HG02840 (cell line): ENCODE measurements around the gene VILL.

Source experiments
- ATAC-seq: cut with Tn5 transposase; IDR thresholded peaks from one replicate; pipeline ENCODE4 v1.9.1; 2021; ENCODE audit warnings: mild to moderate bottlenecking, moderate library complexity, moderate number of reproducible peaks; ENCODE audit not compliant: unreplicated experiment, low FRiP score

VILL gene

DNA sequence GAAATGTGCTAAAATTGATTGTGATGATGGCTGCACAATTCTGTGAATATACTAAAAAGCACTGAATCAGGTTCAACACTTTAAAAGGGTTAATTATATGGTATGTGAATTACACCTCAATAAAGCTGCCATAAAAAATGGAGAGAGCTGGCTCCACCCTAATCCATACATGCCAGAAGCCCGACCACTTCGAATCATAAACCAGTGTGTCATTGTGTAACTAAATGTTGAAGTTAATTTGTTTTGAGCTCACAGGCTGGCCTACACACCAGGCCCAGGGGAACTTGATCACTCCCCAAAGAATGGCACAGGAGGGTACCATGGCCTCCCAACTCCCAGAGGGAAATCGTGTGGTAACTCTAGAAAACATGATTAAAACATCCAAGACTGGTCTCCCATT, 24.9 kb downstream of the VILL start:
- no peak for ATAC-seq

DNA sequence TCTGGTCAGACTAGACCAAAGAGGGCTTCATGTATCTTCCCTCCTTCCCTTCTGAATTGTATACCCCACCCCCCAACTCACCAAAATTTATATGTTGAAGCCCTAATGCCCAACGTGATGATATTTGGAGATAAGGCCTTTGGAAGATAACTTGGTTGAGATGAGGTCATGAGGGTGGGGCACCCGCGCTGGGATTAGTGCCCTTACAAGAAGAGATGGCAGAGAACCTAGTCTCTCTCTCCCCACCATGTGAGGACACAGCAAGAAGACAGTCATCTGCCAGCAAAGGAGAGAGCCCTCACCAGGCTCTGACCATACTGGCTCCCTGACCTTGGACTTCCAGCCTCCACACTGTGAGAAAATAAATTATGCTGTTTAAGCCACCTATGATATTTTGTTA, 25.4 kb downstream of the VILL start:
- ATAC-seq, result no peak

DNA sequence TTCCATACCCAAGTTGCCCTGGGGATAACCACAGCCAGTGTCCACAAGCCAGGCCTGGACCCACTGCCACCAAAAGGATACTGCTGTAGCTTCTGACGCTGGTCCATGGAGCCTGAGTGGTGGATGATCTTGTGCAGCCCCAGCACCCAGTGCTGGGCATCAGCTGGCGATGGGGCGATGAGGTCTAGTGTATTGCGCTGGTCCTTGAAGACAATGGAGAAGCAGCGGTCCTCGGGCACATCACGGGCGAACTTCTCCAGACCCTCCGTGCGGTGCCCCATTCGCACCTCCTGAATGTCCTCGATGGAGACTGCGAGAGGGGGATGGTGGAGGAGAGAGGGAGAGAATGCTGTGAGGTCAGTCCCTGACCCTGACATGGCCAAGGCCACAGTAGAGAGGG, 25.8 kb downstream of the VILL start:
- ATAC-seq, result no peak

DNA sequence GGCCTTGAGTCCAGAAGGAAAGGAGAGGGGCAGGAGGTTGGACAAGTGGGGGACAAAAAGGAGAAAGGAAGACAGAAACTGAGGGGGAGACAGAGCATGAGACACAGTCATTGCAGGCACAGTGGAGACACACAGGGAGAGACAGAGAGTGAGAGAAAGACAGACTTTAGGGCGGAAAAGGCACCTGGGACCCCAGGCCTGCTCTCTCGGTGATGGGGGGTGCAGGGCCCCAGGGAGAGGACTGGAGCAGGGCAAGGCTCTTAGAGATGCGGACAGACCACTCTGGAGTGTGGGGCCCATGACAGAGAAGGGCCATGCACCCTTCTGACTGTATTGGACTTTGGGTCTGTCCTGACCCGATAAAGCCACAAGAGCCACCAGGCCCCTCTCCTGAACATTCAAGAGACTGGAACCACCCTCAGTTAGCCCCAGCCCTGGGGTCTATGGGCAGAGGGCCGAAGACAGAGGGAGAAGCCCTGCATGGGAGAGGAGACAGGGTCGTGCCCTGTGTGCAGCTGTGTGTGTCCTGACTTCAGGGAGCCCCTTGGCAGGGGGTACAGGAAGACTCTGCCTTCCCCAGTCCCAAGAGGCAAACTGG, 26.4 kb downstream of the VILL start:
- no peak for ATAC-seq

DNA sequence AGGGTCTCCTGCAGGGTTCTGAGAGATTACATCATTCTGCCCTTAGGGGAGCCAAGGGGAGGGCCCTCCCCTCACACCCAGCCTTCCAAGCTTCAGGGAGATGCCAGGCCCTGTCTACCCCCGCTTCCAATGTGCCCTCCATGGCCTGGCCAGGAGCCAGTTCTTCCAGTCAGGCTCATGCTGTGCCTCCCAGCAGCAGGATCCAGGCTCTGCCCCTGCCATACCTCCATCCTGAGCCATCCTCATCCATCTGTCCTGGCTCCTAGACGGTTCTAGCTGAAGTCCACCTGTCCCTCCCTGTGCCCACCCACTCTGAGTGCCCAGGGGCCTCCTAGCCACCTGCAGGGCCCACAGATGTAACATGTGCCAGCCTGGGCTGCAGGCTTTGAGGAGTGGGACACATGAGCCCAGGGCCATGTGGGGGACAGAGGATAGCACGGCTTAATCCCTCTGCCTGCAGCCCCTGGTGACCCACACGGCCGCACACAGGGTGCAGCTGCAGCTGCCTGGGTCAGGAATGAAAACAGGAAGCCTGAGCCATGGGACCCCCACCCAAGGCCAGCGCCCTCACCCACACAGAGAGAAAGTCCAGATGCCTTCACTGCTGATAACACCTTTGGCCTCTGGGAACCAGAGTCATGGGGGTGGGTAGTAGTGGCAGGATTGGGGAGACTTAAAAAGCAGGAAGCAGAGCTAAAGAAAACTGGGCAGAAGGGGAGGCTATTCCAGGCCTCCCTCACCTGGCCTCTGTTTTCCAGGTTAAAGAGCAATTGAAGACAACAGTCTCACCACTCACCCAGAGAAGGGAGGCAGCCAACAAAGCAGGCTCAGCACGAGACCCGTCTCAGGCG, 27.1 kb downstream of the VILL start:
- no peak for ATAC-seq

DNA sequence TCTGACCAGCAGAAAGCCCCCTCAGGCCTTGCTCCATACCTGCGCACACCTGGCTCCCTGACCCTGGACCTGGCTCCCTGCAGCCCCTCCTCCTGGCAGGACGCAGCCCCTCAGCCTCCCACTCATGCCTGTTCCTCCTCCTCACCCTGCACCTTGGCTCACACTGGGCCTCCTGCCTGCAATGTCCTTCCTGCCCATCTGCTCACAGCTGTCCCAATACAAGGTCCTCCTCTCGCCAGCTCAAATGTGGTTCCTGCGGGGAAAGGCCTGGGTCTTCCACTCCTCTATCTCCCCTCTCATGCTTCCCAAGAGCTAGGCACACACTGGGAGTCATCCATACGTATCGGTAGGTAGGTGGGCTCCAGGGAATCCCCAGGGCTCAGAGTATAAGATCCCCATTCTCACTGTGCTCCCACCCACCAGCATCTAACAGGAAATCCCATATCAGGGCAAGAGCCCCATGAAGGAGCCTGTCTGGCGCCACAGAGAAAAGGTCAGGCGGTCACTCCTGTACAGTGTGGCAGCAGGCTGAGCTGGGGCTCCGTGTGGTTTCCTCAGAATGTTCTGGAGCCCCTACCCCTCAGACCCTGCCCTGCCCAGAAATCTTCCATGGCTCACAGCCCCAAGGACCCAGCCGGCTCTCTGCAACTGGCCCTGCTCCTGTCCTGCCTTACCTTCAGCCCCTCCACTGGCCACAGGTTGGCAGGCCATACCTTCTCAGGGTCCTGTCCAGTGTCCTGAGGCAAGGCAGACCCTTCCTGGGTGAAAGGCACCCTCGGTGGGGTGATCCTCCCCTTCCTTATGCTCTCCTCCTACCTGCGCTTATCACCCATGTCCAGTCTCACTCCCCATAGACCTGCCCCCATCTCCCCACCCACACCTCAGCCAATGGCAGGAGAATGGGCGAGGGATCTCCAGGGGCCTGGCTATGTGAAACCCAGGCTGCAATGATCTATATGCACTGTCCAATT, 28.0 kb downstream of the VILL start:
- no peak for ATAC-seq

DNA sequence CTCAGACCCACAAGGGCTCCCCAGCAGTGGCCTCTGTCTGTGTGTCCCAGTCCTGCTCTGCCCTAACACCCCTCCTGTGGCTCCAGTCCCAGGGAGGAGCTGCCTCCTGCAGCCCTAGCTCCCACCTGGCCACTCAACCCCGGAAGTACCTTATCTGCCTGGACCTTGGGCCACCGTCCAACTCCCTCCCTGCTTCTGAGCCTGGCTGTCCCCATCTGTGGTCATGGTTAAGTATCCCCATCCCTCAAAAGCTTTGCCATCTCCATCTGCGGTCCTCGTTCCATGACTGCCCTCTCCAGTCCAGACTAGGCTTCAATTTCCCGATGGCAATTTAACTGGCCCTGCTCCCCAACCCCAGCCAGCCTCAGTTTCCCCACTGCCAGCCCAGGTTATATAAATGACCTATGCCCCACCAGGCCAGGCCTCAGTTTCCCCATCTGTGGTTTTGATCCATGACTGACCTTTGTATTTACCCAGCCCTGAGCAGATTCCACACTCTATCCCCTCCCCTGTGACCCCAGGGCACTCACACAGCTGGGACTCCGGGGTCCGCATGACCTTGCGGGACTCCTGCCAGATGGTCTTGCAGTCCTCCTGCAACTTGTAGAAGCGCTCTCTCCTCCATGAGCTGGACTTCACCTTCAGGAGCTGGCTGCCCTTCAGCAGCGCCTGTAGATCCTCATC, 29.2 kb downstream of the VILL start:
- ATAC-seq, result no peak

DNA sequence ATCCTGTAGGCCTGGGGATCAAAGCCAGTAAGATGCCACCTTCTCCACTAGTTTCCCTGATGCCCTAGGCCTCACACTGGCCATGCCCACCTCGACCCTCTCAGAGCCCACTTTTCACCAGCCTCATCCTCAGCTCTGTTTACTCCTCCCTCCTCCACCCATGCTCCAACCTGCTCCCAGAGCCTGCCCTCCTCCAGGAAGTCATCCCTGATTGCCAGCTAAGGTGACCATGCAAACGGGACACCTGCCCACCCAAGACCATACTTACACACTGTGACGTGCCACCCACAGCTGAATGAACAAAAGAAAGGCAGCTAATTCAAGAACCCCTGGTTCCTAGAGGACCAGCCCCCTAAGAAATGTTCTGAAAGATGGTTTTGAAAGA, 29.7 kb downstream of the VILL start:
- no peak for ATAC-seq

DNA sequence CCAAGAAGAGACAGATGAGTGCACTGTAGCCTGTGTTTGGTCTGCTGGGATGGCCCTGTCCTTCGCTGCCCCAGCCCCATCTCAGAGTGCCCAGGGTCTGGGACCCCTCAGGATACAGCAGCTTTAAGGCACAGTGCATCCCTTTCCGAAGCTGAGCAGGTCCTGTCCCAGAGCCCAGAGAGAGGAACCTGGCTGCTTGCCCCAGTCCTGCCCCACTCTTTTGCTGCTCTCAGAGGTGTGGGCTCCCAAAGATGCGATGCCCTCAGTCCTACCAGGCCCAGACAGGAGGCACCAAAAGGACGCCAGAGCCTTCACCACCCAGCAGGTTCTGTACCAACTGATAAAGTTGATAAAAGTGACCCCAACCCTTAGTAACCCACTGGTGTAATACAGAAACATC, 30.6 kb downstream of the VILL start:
- ATAC-seq, result no peak

DNA sequence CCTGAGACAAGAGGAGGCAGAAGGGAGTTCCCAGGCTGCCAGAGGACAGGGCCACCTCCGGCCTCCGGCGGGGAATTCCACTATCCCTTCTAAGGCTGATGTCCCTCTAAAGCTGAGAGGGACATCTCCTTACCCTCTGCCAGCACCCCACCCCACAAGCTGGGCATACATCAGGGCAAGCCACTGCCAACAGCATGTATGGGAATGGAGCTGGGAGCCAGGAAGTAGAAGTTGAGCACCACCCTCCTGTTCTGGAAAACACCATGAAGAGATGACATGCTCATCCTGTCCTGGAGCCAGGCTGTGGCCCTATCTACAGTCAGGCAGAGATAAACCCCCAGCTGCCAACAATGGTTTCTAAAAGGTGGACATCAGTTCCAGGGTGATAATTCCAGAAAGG, 31.7 kb downstream of the VILL start:
- ATAC-seq, result no peak

DNA sequence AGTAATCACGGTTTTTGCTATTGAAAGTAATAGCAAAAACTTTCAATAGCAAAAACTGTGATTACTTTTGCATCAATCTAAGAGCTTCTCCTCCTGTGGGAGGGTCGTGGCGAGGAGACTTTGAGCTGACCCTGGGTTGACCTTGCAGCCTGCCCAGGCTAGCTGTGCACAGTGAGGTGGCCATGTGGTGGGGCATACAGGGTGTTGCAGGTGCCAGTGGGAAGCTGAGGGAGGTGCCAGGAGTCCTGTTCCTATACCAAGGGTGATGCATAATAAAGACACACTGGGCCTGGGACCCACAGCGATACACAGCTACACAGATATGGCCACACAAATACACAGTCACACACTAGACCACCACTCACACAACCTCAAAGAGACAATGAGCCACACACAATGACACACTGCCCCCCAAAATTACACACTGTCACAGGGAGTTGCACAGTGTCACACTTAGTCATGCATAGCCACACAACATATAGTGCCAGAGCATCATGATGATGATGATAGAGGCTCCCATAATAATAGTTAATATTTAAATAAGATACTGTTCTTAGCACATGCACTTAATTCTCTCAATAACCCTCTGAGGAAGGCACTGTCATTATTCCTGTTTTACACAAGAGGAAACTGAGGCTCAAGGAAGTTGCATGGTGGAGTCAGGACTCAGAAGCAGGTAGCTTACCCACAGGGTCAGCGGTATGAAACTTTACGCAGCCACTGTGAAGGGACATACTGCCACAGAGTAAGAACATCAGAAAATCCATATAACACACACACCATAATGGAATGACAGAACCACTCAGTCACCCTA, 32.5 kb downstream of the VILL start:
- ATAC-seq, result no peak

DNA sequence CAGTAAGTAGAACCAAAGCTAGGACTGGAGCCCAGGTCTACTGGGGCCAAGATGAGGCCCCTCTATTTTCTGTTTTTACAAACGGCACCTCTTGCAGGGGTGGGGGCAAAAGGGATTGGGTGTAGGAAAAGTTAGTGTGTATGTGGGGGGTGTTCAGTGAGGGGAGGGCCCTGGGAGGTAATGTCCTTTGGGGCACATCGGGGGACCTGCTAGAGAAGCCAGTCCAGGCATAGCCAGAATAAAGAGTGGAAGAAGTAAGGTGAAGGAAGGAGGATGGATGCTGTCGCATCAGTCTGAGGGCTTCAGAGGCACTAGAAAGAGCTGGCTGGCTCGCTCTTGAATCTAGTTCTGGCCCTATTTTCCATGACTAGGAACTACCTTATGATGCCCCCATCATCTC, 36.3 kb downstream of the VILL start:
- no peak for ATAC-seq

DNA sequence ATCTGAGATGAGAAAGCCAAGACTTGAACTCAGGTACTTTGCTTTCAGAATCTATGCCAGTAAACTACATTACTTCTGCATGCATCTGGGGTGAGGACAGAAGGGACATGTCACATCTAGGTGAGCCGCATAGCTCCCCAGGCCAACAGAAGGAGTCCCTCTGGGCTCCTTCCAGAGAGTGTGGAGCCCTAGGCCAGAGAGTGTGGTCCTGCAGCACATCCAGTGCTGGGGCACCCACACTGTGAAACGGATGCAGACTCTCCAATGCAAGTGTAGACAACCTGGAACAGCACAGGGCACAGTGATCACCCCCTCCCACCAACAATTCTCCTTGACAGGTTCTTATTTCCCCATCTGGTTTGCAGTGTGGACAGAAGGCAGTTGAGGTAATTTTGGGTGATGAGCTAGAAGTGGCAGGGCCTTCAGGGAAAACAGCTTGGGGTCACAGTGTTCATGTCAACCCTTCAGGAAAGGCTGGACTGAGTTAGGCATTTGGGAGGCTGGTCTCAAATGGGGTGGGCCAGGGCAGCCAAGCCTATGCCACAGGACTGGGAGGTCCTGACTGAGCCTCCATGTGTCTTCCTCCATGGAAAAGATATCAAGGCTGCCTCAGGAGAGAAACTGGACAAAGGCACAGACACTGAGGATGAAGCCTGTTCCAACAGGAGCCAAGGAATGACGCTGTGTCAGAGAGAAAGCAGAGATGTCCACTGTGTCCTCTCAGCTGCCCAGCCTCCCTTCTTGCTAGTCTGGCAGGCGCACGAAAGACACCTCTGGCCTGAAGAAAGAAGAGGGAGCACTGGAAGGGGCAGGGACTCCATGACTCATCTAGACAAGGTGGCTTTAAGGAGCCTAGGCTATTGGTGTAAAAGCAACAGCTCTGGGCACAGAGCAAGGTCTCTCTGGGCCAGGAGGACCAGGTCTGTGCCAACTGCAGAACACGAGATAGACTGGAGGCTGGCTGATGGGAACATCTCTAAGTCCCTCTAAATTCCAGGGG, 37.2 kb downstream of the VILL start:
- ATAC-seq, result no peak

DNA sequence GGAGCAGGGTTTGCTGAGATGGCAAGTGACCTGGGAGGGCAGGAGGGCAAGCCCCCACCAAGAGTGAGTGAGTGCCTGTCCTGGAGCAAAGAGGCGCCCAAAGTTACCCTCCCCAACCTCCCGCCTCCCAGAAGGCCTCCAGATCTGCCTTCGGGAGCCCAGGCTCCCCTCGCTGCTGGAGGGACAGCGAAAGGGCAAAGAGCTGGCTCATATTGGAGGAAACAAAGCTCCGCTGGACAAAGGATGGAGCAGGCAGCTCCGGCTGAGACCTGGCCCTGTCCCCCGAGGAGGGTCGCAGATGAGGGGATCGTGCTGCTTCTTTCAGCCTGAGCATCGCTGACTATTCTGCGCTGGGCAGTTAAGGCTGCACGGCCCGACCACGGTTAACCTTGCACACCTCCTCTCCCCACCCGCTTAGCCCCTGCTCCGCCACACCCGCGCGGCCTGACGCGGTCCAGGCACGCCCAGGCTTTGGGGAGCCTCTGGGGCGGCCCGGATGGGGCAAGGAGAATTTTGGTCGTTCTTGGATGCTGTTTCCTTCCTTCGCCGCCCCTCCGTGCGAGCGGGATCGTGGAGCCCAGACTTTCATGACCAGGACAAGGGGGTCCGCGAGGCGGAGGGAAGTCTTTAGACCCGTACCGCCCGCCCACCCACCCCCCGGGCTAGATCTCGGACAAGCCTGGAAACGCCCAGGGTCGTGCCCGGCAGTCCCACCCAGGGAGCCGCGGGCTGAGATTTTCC, 38.2 kb downstream of the VILL start:
- no peak for ATAC-seq

DNA sequence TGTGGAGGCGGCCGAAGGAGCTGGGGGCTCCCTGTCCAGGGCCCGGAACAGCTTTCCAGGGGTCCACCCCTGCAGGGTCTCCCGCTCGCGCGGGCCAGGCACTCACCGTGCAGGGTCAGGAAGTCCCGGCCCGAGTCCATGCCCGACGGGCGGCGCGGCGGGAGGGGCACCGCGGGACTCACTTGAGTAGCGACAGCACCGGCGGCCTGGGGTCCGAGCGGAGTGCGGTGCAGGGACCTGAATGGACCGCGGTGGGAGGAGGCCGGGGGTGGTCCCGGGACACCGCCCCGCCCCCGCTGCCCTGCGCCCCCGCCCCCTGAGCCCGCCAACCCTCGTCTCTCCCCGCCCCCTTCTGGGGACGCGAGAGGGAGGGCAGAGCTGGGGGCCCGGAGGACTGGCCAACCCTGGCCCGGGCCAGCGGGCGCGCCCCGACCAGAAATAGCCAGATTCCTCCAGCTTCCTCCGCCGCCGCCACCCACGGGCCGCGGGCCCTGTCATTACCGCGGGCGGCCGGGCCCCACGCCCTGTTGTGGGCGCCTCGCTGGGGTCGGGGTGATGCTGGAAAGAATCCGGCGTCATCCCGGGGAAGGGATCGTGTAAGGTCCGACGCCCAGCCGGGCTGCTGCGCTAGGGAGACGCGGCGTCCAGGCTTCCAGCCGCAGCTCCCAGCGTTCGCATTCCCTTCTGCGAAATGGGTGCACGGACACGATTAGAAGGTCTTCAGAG, 39.0 kb downstream of the VILL start, which contains the start of gene PLCD1:
PLCD1 (minus strand) TSS at position 243 of the 726 bp plus-strand sequence; CDS start at position 140, 103 bp downstream.
- ATAC-seq, result no peak

DNA sequence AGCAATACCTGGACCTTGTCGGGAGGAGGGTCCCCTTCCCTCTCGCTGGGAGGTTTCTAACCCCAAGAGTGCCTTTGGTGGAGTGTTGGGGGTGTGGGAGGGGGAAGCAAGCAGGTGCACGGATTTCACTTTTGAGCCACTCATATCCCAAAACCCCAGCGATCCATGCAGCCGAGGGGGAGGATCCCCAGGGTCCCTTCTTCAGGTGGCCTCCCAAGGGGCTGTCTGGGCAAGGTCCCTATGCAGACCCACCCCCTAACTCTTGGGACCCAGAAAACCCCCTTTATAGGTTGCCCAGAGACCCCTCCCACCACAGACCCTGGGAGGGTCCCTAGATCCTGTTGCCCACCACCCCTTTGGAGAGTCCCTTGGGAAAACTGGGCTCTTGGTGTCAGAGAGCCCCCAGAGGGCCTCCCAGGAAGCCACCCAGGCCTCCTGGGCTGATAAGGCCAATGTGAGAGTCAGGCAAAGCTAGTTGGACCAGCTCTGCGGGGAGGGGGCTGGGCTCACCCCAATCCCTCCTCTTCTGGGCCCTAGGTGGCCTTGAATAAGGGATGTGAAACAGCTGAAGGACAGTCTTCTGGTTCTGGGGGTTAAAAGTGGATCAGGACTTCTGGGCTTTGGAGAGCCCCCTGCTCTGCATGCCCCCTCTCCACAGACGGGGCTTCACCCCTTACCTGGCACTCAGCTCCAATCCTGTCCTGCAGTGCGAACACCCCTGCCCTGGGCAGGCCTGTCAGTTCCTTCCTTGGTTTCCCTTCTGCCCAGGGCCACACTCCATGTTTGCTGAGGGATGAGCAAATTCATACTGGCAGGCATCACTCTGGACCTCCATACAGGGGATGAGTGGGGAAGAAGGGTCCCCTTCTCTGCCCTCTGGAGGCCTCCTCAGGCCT, 39.8 kb downstream of the VILL start:
- no peak for ATAC-seq
